Ramos (cell line): ENCODE results near the gene MSH2.

ENCODE experiments used
- in situ Hi-C: fragments of 300-500 bp; cut with MboI; formaldehyde crosslinking; loops from one replicate; pipeline ENCODE4 v1.14.3; 2022; ENCODE audit warnings: low sequenced_read_pairs; ENCODE audit not compliant: unreplicated experiment

MSH2 gene

GRCh38 chr2:47504174-47504810 is 101.3 kb downstream of the MSH2 start:
- in situ Hi-C loops: no loop called here

GRCh38 chr2:47506024-47506423 is 103.1 kb downstream of the MSH2 start:
- in situ Hi-C loops: no loop called here

DNA sequence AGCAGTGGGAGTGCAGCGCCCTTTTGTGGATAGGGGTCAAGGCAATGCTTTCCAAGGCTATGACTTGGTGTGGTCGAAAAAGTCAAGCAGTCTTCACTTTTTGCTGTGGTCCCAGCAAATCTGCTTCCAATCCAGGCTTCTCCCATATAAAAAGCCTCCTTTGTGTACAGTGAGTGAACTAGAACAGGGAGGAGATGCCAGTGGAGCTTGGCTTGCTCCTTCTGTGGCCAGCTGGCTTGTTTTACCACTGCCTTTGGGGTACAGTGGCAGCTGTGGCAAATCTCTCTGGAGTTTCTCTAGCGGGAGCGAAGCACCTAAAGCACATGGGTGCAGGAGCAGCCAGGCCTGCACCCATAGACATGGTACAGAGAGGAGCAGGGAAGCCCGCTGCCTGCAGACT is 103.5 kb downstream of the MSH2 start:
- in situ Hi-C loops: no loop called here

GRCh38 chr2:47508080-47508479 is 105.1 kb downstream of the MSH2 start:
- in situ Hi-C loops: no loop called here

DNA sequence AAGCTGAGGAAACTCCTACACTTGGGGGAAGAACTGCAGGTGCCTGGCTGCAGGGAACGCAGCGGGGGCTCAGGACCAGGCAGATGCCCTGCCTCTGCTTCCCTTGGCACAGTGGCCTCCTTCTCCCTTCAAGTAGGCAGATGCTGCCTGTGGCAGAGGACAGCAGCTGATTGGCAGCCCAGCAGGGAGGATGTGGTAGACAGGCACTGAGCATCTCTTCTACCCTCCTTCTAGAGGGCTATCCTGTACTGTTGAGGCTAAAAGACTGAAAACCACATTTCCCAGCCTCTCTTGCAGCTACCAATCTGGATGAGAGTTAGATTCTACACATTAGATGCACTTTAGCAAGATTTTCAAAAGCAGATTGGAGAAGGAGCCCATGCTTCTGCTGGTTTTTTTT is 105.7 kb downstream of the MSH2 start:
- in situ Hi-C loops: no loop called here

DNA sequence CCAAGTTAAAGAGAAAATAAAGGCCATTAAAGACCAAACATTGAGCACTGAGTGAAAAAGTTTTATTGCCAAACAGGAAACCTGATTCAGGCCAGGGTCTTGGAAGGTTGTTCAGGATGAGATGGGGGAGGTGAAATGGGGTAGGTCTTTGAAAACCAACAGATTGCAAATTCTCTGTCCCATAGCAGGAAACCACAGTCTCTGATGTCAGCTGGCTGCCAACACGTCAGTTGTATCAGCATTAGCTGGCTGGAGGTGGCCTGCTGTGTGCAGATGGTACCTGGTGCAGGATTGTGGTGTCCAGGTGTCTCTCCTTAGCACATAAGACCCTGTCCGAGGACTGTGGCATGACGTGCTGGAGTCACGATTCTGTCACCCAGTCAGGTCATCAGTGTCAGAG is 106.3 kb downstream of the MSH2 start:
- in situ Hi-C loops: no loop called here

DNA sequence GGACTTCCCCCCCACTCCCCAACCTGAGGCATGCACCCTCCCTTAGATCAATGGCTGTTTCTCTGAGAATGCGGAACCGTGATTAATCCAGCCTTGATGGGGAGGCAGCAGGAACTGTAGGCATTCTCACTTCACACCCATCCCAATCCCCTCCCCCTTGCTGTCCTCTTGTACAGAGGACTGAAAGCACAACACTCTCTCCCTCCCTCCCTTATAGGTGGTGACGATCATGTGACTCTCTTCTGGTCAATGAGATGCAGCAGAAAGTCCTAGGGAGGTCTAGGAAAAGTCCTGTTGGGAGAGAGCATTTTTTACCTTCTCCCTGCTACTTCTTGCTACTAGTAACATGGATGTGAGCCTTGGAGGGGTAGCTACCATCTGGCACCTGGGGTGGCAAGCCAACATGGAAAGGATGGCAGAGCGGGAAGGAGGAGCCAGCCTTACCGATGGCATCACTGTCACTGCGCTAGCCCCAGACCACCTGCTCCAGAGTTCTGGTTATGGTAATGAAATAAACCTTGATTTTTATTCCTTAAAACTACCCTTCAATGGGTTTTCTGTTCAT is 106.9 kb downstream of the MSH2 start:
- in situ Hi-C loops: no loop called here

- in situ Hi-C loops: no loop called here
Measured at GRCh38 chr2:47510745-47511144, 107.8 kb downstream of the MSH2 start.

GRCh38 chr2:47512581-47513083 is 109.7 kb downstream of the MSH2 start:
- in situ Hi-C loops: no loop called here

- in situ Hi-C loops: no loop called here
Measured at GRCh38 chr2:47513981-47514520, 111.1 kb downstream of the MSH2 start.

- in situ Hi-C loops: no loop called here
Measured at GRCh38 chr2:47516360-47517104, 113.6 kb downstream of the MSH2 start.

DNA sequence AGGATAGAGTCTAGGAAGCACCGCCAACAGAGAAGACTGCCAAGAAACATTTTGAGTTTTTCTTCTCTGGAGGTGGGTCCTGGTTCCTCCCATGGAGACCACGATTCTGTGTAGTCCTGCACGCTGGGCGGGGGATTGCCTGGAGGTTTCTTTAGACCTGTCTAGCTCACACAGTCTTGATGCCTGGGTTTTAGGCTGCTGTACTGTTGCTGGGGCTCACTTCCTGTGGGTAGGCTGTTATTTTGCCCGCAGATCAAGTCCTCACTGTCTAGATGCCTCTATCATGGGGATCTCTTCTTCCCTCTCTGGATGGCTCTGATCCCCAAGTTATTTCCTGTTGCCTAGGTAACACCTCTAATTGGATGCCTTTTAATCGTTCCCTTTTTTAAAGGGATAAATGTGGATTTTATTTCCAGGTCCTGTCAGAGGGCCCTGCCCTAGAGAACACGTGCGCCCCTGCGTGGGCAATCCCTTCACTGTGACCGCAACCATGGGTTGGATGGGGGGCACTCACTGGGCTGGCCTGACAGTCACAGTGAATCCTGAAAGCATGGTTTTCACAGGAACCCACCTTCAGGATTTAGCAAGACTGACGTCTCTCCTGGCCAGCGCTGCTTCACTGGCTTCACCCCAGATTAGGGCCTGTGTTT is 115.7 kb downstream of the MSH2 start:
- in situ Hi-C loops: no loop called here

- in situ Hi-C loops: no loop called here
Measured at GRCh38 chr2:47519147-47519537, 116.2 kb downstream of the MSH2 start.

- in situ Hi-C loops: no loop called here
Measured at GRCh38 chr2:47519604-47520301, 116.8 kb downstream of the MSH2 start.

- in situ Hi-C loops: no loop called here
Measured at GRCh38 chr2:47520302-47520630, 117.3 kb downstream of the MSH2 start.

GRCh38 chr2:47520825-47521665 is 118.1 kb downstream of the MSH2 start:
- in situ Hi-C loops: no loop called here

DNA sequence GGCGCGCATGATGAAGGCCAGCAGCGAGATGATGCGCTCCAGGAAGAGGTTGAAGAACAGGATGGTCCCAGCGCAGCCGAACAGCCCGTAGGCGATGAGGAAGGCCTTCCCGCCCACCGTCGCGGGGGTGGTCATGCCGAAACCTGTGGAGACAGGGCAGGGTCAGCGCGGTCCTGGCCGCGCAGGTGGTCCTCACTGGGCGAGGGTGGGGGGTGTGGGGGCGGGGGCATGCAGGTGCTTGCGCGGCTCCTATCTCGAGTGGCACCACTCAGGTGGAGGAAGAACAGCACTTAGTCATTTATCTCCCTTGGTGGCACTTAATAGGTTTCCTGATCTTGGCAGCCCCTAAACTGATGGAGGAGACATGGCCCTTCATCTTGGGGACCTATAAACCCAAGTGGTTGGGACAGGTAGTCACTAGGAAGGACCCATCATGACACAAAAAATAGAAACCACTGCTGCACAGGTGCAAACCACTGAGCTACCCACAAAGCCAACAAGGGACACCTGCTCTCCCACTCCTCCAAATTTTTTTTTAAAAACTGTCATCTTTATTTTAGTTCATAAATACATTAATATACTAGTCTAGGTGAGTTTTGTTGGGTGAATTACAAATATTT is 118.8 kb downstream of the MSH2 start:
- in situ Hi-C loops: no loop called here

DNA sequence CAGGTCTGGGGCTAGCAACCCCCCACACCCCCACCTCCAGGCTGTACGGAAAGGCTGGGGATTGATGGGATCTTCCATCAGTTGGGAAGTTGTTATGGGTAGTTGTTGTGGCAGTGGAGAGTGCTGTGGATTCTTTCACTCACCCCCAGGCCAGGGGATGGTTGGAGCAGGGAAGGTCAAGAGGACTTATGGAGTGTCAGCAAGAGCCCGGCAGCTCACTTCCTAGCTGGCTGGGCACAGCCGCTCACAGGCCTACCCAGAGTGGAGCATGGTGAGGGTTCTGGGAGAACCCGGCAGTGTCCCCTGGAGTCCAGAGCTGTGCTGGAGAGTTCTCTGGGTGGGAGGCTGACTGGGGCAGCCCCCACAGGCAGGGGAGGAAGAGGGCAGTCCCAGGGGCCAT is 122.2 kb downstream of the MSH2 start:
- in situ Hi-C loops: no loop called here

DNA sequence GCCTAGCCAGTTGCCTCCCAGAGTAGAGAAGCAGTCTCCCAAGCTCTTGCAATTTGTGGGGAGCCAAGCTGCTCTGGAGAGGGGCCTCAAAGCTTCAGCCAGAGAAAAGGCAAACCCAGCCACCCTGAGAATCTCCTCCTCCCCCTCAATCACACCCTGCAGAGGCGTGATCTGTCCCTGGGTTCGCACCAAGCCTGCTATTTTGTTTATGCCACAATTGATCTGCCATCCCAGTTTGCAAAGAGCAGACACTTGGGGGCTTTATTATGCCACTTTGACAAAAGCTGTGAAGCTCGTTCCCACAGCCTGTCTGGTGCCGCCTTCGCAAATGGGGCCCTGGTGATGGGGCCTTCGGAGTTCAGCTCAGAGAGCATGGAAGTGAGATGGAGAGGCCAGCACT is 125.5 kb downstream of the MSH2 start:
- in situ Hi-C loops: no loop called here
